ENCODE measurements around the gene CDH11.

DNA sequence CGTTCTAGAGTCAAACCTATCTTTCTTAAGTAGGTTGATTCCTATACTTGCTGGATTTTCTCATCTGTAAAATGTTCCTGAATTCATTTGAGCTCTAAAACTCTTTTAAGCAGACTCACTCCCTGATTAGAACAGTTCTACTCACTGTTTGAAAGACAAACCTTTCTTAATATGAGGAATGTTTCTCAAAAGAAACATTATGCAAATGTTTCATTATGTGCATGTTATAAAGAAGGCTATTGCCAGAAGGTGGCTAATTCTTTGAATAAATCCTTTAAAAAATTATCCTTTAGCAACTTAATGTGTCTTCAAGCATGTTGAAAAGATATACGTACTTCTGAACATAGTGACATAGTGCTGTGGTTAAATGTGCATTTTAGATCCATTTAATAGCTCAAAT, 124.1 kb downstream of the CDH11 start:
- no peak for TF ChIP-seq ZNF274 (IDR thresholded peaks at IDR 0.05; ENCODE audit: low read depth, low read length)
- no peak for TF ChIP-seq YY1 (IDR thresholded peaks at IDR 0.05; ENCODE audit: insufficient read depth, insufficient read length)

All from NT2/D1 (cell line).